Epithelial cell of proximal tubule (primary cell): Measurements from ENCODE around the gene ADAM15. TPM values are rescaled to one million over a fixed set of nuclear protein-coding genes. Genes with fewer than 3 reads are reported as not detected.

Source experiments
- DNase-seq: peaks from one replicate; pipeline ENCODE4 v3.0.0-alpha.2; 2011; ENCODE audit warnings: low read depth
- H3K4me3 ChIP-seq: 2 replicates; pipeline ENCODE4 v1.5.1; 2011; ENCODE audit warnings: low read depth, mild to moderate bottlenecking, low read length
- total RNA-seq: library from RNA; depleted of rRNA; stranded (reverse); fragments of >200 nt; gene quantifications from 2 replicates; pipeline ENCODE4 v1.2.3, GENCODE V29; 2015
- TF ChIP-seq, protein P1 (sequence below): conservative IDR thresholded peaks from 2 replicates; pipeline ENCODE4 v1.5.1; 2012; ENCODE audit warnings: low read depth, mild to moderate bottlenecking, low read length

Gene ADAM15
- total RNA-seq, 1 donor from 2014 or later: 164 TPM

DNA sequence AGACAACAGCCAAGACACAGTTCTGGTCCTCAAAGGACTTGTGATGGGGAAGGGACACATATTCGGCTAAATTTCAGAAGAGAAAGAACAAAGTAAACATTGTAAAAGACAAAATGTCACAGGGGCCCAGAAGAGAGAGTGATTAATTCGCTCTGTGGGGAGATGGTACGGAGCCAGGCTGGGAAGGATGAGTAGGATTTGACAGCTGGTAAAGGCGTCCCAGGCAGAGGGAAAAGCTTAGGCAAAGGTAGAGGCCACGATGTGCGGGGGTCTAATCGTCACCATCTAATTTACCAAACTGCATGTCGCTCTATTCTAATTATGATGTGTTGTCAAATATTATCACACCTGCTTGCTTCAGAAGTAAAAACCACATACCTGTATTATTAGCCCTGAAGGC lies 59.3 kb downstream of the ADAM15 start:
- DNase-seq: no peak
- H3K4me3 ChIP-seq: no peak overlapping the region
- TF ChIP-seq, protein P1, sequence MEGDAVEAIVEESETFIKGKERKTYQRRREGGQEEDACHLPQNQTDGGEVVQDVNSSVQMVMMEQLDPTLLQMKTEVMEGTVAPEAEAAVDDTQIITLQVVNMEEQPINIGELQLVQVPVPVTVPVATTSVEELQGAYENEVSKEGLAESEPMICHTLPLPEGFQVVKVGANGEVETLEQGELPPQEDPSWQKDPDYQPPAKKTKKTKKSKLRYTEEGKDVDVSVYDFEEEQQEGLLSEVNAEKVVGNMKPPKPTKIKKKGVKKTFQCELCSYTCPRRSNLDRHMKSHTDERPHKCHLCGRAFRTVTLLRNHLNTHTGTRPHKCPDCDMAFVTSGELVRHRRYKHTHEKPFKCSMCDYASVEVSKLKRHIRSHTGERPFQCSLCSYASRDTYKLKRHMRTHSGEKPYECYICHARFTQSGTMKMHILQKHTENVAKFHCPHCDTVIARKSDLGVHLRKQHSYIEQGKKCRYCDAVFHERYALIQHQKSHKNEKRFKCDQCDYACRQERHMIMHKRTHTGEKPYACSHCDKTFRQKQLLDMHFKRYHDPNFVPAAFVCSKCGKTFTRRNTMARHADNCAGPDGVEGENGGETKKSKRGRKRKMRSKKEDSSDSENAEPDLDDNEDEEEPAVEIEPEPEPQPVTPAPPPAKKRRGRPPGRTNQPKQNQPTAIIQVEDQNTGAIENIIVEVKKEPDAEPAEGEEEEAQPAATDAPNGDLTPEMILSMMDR: no peak

DNA sequence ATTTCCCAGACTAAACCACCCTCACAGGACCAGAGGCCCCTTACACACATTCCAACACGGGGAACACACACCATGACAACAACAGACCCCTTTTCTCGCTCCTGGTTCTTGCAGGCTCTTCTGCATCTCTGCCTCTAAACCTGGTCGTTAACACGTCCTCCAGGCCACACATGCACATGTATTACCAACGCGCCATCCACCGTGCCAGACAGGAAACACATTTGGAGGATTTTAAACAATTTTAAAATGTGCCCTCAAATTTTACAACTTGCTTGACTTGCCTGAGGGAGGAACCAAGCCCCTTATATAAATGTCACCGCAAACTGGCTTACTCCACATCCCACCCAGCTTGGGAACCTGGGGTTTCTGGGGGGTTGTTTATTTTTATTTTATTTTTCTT lies 59.7 kb downstream of the ADAM15 start:
- no peak for DNase-seq
- no peak overlapping the region for H3K4me3 ChIP-seq
- TF ChIP-seq, protein P1: no peak

Other genes starting within 250 kb of the ADAM15 start
- under 0.01 TPM in 1 of 2 replicates, not detected in the other for gene KCNN3, start 181.0 kb upstream of the ADAM15 start, total RNA-seq
- 11.8 and 13.2 TPM in 2 replicates for gene PMVK, start 114.6 kb upstream of the ADAM15 start, total RNA-seq
- gene PBXIP1, start 95.2 kb upstream of the ADAM15 start, total RNA-seq: 23.4 and 49.6 TPM in 2 replicates
- gene PYGO2, start 89.5 kb upstream of the ADAM15 start, total RNA-seq: 16.0 and 23.7 TPM in 2 replicates
- gene SHC1, start 80.6 kb upstream of the ADAM15 start, total RNA-seq: 131 and 155 TPM in 2 replicates
- gene CKS1B, start 76.6 kb upstream of the ADAM15 start, total RNA-seq: 289 and 358 TPM in 2 replicates
- 41.9 and 67.5 TPM in 2 replicates for gene FLAD1, start 68.0 kb upstream of the ADAM15 start, total RNA-seq
- not detected in 2 replicates for gene LENEP, start 57.7 kb upstream of the ADAM15 start, total RNA-seq
- gene ZBTB7B, start 48.5 kb upstream of the ADAM15 start, total RNA-seq: 20.4 and 20.7 TPM in 2 replicates
- gene DCST2, start 17.5 kb upstream of the ADAM15 start, total RNA-seq: 0.12 TPM in 1 of 2 replicates, not detected in the other
- not detected in 2 replicates for gene DCST1, start 17.5 kb upstream of the ADAM15 start, total RNA-seq
- gene EFNA4, start 12.4 kb downstream of the ADAM15 start, total RNA-seq: 10.8 and 24.9 TPM in 2 replicates
- 1.7 and 2.8 TPM in 2 replicates for gene EFNA3, start 27.5 kb downstream of the ADAM15 start, total RNA-seq
- gene EFNA1, start 76.6 kb downstream of the ADAM15 start, total RNA-seq: 26.3 and 45.3 TPM in 2 replicates
- 32.7 and 37.7 TPM in 2 replicates for gene SLC50A1, start 84.5 kb downstream of the ADAM15 start, total RNA-seq
- gene DPM3, start 89.2 kb downstream of the ADAM15 start, total RNA-seq: 28.6 and 77.8 TPM in 2 replicates
- 170 and 193 TPM in 2 replicates for gene KRTCAP2, start 122.0 kb downstream of the ADAM15 start, total RNA-seq
- gene TRIM46, start 122.5 kb downstream of the ADAM15 start, total RNA-seq: 3.4 and 9.4 TPM in 2 replicates
- gene THBS3, start 156.6 kb downstream of the ADAM15 start, total RNA-seq: 4.9 and 13.2 TPM in 2 replicates
- 75.2 and 132 TPM in 2 replicates for gene MTX1, start 157.4 kb downstream of the ADAM15 start, total RNA-seq
- 10.8 and 15.9 TPM in 2 replicates for gene ENTREP3, start 204.2 kb downstream of the ADAM15 start, total RNA-seq
- 61.8 and 89.7 TPM in 2 replicates for gene SCAMP3, start 211.0 kb downstream of the ADAM15 start, total RNA-seq
- 20.7 and 43.7 TPM in 2 replicates for gene CLK2, start 222.2 kb downstream of the ADAM15 start, total RNA-seq
- 0.72 and 8.1 TPM in 2 replicates for gene HCN3, start 226.1 kb downstream of the ADAM15 start, total RNA-seq